Measurements from ENCODE around the gene LTBP3. TPM values are rescaled to one million over a fixed set of nuclear protein-coding genes. Genes with fewer than 3 reads are reported as not detected.
A peak's percentile ranks its signal among the peaks of the same experiment; 100 is the strongest.

Gene LTBP3
- total RNA-seq, 1 experiment from 2014 or later = 53.2 TPM

GRCh38 chr11:65559535-65559934, 1.4 kb upstream of the LTBP3 start:
- no peak for DNase-seq (ENCODE audit: low spot score)
- in situ Hi-C loops (cut with HindIII; ENCODE audit: low sequenced_read_pairs) = no loop called here

- in situ Hi-C loops (cut with HindIII; ENCODE audit: low sequenced_read_pairs) = no loop called here
- DNase-seq (ENCODE audit: low spot score) = peak; percentile 67
Observed at GRCh38 chr11:65558930-65559509, 861 bp upstream of the LTBP3 start.

- DNase-seq (ENCODE audit: low spot score) = no peak
Observed at GRCh38 chr11:65557280-65558001, 718 bp downstream of the LTBP3 start.

GRCh38 chr11:65556470-65557279, 1.5 kb downstream of the LTBP3 start:
- in situ Hi-C loops (cut with HindIII; ENCODE audit: low sequenced_read_pairs) = no loop called here
- DNase-seq (ENCODE audit: low spot score) = peak; percentile 49

More at GRCh38 chr11:65557280-65558001, 718 bp downstream of the LTBP3 start:
- in situ Hi-C loops (cut with HindIII; ENCODE audit: low sequenced_read_pairs) = no loop called here

- DNase-seq (ENCODE audit: low spot score) = no peak
- in situ Hi-C loops (cut with HindIII; ENCODE audit: low sequenced_read_pairs) = no loop called here
Observed at GRCh38 chr11:65555693-65556231, 2.4 kb downstream of the LTBP3 start.

- no peak for DNase-seq (ENCODE audit: low spot score)
- in situ Hi-C loops (cut with HindIII; ENCODE audit: low sequenced_read_pairs) = no loop called here
Observed at GRCh38 chr11:65554842-65555430, 3.2 kb downstream of the LTBP3 start.

GRCh38 chr11:65554057-65554818, 3.9 kb downstream of the LTBP3 start:
- DNase-seq (ENCODE audit: low spot score) = no peak
- in situ Hi-C loops (cut with HindIII; ENCODE audit: low sequenced_read_pairs) = no loop called here

- no peak for DNase-seq (ENCODE audit: low spot score)
- in situ Hi-C loops (cut with HindIII; ENCODE audit: low sequenced_read_pairs) = no loop called here
Observed at GRCh38 chr11:65553301-65554001, 4.7 kb downstream of the LTBP3 start.

- in situ Hi-C loops (cut with HindIII; ENCODE audit: low sequenced_read_pairs) = no loop called here
- DNase-seq (ENCODE audit: low spot score) = no peak
Observed at GRCh38 chr11:65552388-65552951, 5.7 kb downstream of the LTBP3 start.

- in situ Hi-C loops (cut with HindIII; ENCODE audit: low sequenced_read_pairs) = no loop called here
Observed at GRCh38 chr11:65551572-65552387, 6.4 kb downstream of the LTBP3 start.

GRCh38 chr11:65549096-65549495, 9.1 kb downstream of the LTBP3 start:
- in situ Hi-C loops (cut with HindIII; ENCODE audit: low sequenced_read_pairs) = no loop called here
- DNase-seq (ENCODE audit: low spot score) = no peak

More at GRCh38 chr11:65551572-65552387, 6.4 kb downstream of the LTBP3 start:
- no peak for DNase-seq (ENCODE audit: low spot score)

- in situ Hi-C loops (cut with HindIII; ENCODE audit: low sequenced_read_pairs) = no loop called here
- DNase-seq (ENCODE audit: low spot score) = no peak
Observed at GRCh38 chr11:65548395-65548794, 9.8 kb downstream of the LTBP3 start.

- DNase-seq (ENCODE audit: low spot score) = no peak
- in situ Hi-C loops (cut with HindIII; ENCODE audit: low sequenced_read_pairs) = no loop called here
Observed at GRCh38 chr11:65547446-65548125, 10.6 kb downstream of the LTBP3 start.

GRCh38 chr11:65546217-65546958, 11.8 kb downstream of the LTBP3 start:
- peak; percentile 72 for DNase-seq (ENCODE audit: low spot score)
- in situ Hi-C loops (cut with HindIII; ENCODE audit: low sequenced_read_pairs) = no loop called here

GRCh38 chr11:65545853-65546216, 12.3 kb downstream of the LTBP3 start:
- DNase-seq (ENCODE audit: low spot score) = no peak
- in situ Hi-C loops (cut with HindIII; ENCODE audit: low sequenced_read_pairs) = no loop called here

Data from G401 (cell line).